HepG2 (cell line): Measurements from ENCODE around the gene CCN6. TPM values are rescaled to one million over a fixed set of nuclear protein-coding genes. Genes with fewer than 3 reads are reported as not detected.

ENCODE experiments used
- ASH2L ChIP-seq: fragments of 300-600, 200-600 bp; sonication (generic); IDR thresholded peaks from 2 replicates; pipeline ENCODE4 v1.7.0; 2017; ENCODE audit warnings: low read depth, mild to moderate bottlenecking, moderate library complexity, mixed read lengths, low read length; ENCODE audit not compliant: insufficient read length
- ATF1 ChIP-seq: IDR thresholded peaks from 2 replicates; pipeline ENCODE4 v1.6.1; 2016; ENCODE audit warnings: mild to moderate bottlenecking, control low read depth
- CBFB ChIP-seq: sonication (generic); formaldehyde crosslinking; IDR thresholded peaks from 2 replicates; pipeline ENCODE4 v1.4.0; 2020; ENCODE audit warnings: missing genetic modification reagents
- ELF4 ChIP-seq: sonication (generic); formaldehyde crosslinking; IDR thresholded peaks from 2 replicates; pipeline ENCODE4 v1.5.0; 2020; ENCODE audit warnings: missing genetic modification reagents, mild to moderate bottlenecking, moderate library complexity, borderline replicate concordance
- EZH2 ChIP-seq: conservative IDR thresholded peaks from 2 replicates; pipeline ENCODE4 v1.6.1; 2012; ENCODE audit warnings: mild to moderate bottlenecking, low read depth, low read length, moderate library complexity
- GFI1 ChIP-seq: sonication (generic); formaldehyde crosslinking; IDR thresholded peaks from 2 replicates; pipeline ENCODE4 v1.5.0; 2020; ENCODE audit warnings: missing genetic modification reagents, mild to moderate bottlenecking, borderline replicate concordance
- GPN1 ChIP-seq: sonication (generic); formaldehyde crosslinking; IDR thresholded peaks from 2 replicates; pipeline ENCODE4 v1.5.1; 2020; ENCODE audit warnings: missing genetic modification reagents, borderline replicate concordance
- JUN ChIP-seq: sonication (generic); formaldehyde crosslinking; IDR thresholded peaks from 2 replicates; pipeline ENCODE4 v1.4.0; 2020; ENCODE audit warnings: mild to moderate bottlenecking, missing genetic modification reagents
- PLRG1 ChIP-seq: fragments of 450-650 bp; conservative IDR thresholded peaks from 2 replicates; pipeline ENCODE4 v1.6.1; 2016
- SALL2 ChIP-seq: sonication (generic); formaldehyde crosslinking; IDR thresholded peaks from 2 replicates; pipeline ENCODE4 v1.8.1; 2023; ENCODE audit warnings: mild to moderate bottlenecking, missing genetic modification reagents, inconsistent platforms
- SRSF4 ChIP-seq: fragments of 200-400 bp; formaldehyde crosslinking; IDR thresholded peaks from one replicate; pipeline ENCODE4 v1.6.1; 2018; ENCODE audit warnings: mild to moderate bottlenecking, low read depth, low read length, moderate library complexity; ENCODE audit not compliant: poor library complexity, severe bottlenecking
- TP53 ChIP-seq: sonication (generic); formaldehyde crosslinking; conservative IDR thresholded peaks from 2 replicates; pipeline ENCODE4 v1.4.0; 2020; ENCODE audit warnings: missing genetic modification reagents
- ZNF251 ChIP-seq: sonication (generic); formaldehyde crosslinking; IDR thresholded peaks from 2 replicates; pipeline ENCODE4 v1.9.0; 2021; ENCODE audit warnings: mild to moderate bottlenecking, missing genetic modification reagents
- ZNF431 ChIP-seq: sonication (generic); formaldehyde crosslinking; IDR thresholded peaks from 2 replicates; pipeline ENCODE4 v1.9.0; 2022; ENCODE audit warnings: missing genetic modification reagents, low read depth, mild to moderate bottlenecking, borderline replicate concordance
- ZNF546 ChIP-seq: sonication (generic); formaldehyde crosslinking; conservative IDR thresholded peaks from 2 replicates; pipeline ENCODE4 v1.8.1; 2023; ENCODE audit warnings: mild to moderate bottlenecking, missing genetic modification reagents
- ZNF563 ChIP-seq: sonication (generic); formaldehyde crosslinking; IDR thresholded peaks from 2 replicates; pipeline ENCODE4 v1.8.0; 2022; ENCODE audit warnings: mild to moderate bottlenecking, moderate library complexity, missing genetic modification reagents
- ZNF879 ChIP-seq: sonication (generic); formaldehyde crosslinking; IDR thresholded peaks from 2 replicates; pipeline ENCODE4 v1.8.1; 2023; ENCODE audit warnings: missing genetic modification reagents
- polyA plus RNA-seq, 8 experiments: library from polyadenylated mRNA; depleted of rRNA in 3 of 8; stranded (reverse) in 7 of 8; unstranded in 1 of 8; fragments of >200 nt; fragmentation: Illumina TruSeq in 4 of 8; extraction: Trizol in 4 of 8; gene quantifications; 2 replicates each; pipeline versions ENCODE4 v1.2.1 to v1.2.3, GENCODE V29; 2011 to 2016; ENCODE audit warnings: low read depth in 4 of 8, missing spikeins in 1 of 8, mixed read lengths in 1 of 8; ENCODE audit not compliant: insufficient read depth in 1 of 8
- total RNA-seq, 5 experiments: library from RNA; depleted of rRNA; stranded (reverse); fragments of >200 nt; fragmentation: Illumina TruSeq; extraction: Trizol; gene quantifications; 2 replicates each; pipeline ENCODE4 v1.2.3, GENCODE V29; 2016; ENCODE audit warnings: low read depth in 1 of 5
- TF ChIP-seq, protein P1 (sequence below): sonication (generic); formaldehyde crosslinking; IDR thresholded peaks from 2 replicates; pipeline ENCODE4 v1.5.0; 2020; ENCODE audit warnings: missing genetic modification reagents, mild to moderate bottlenecking, borderline replicate concordance
- TF ChIP-seq, protein P2 (sequence below): sonication (generic); formaldehyde crosslinking; IDR thresholded peaks from 2 replicates; pipeline ENCODE4 v1.8.1; 2023; ENCODE audit warnings: mild to moderate bottlenecking, moderate library complexity, missing genetic modification reagents
- TF ChIP-seq, protein P3 (sequence below), 2 experiments: sonication (generic) in 1 of 2; formaldehyde crosslinking in 1 of 2; IDR thresholded peaks; 2 replicates each; pipeline versions ENCODE4 v1.5.1 to v1.6.1; 2011 to 2020; ENCODE audit warnings: borderline replicate concordance in 1 of 2, low read depth in 1 of 2, low read length in 1 of 2, mild to moderate bottlenecking in 1 of 2, missing genetic modification reagents in 1 of 2, moderate library complexity in 1 of 2
- TF ChIP-seq, protein P4 (sequence below): IDR thresholded peaks from 2 replicates; pipeline ENCODE4 v1.6.1; 2016; ENCODE audit warnings: missing genetic modification reagents, missing compliant biosample characterization
- TF ChIP-seq, protein P5 (sequence below): sonication (generic); formaldehyde crosslinking; IDR thresholded peaks from 2 replicates; pipeline ENCODE4 v1.5.0; 2020; ENCODE audit warnings: mild to moderate bottlenecking, missing genetic modification reagents, moderate library complexity

CCN6 gene
- total and polyA plus RNA-seq, 2 of the 13 experiments (the other 11 are each of a cell fraction or from before 2014, with no cell fraction given) = not detected

DNA sequence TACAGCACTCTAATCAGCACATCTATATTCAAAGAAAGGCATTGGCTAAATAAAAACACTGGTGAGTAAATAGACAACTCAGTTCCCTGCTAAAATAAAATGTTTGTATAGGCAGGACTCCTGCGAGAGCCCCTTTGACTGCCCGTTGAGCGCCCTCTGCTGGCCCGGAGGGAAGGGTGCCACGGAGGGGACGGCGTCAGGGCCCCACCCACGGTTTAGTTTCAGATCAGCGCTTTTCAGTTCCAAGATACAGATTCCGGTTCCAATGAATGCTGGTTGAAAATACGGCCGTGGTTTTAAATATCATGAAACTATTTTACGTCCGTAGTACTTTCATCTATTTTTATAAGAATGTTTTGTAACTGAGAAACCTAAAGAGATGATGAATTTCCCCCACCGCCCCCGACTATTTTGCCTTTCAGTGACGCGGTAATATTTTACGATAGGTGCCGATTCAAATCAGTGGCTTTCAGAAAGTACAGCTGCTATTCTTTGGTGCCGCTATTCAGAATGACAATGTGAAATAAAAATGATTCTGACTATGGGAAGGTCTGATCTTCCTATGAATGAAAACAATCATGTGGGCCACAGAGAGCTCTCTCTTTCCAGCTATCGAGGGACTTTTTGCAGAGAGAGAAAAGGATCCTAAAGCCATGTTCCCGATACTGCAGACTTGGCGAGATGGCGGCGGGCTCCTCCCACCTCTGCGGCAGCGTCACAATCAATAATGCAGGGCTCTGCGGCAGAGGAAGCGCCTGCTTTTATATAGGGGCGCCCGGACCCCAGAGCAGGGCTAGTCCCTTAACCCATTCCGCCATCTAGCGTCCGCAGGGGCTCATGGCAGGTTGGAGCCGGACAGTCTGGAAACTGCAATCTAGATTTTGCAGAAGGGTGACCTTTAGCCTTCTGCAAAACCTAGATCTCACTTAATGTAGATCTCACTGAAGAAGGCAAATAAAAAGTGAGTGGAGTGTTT is 10.6 kb upstream of the CCN6 start (continued):
- TF ChIP-seq PLRG1 = no peak
- no peak for TF ChIP-seq JUN
- TF ChIP-seq, protein P1, sequence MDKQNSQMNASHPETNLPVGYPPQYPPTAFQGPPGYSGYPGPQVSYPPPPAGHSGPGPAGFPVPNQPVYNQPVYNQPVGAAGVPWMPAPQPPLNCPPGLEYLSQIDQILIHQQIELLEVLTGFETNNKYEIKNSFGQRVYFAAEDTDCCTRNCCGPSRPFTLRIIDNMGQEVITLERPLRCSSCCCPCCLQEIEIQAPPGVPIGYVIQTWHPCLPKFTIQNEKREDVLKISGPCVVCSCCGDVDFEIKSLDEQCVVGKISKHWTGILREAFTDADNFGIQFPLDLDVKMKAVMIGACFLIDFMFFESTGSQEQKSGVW (CRISPR knock-in tag) = no peak
- TF ChIP-seq, protein P2, sequence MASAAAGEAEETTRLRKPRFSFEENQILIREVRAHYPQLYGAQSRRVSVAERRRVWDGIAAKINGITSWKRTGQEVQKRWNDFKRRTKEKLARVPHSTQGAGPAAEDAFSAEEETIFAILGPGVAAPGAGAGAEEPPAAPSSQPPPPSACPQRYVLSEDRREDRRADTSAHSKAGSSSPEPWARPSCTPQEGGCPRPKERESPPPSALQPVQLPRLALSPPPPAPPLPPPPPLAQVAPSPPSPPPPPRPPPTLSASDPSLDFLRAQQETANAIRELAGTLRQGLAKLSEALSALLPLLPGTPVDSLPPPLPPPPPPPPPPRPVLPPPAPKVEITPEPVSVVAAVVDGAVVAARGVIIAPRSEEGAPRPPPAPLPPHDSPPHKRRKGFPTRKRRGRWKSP (CRISPR knock-in tag) = no peak; the same call in 1 of the 2 replicates
- no peak for TF ChIP-seq ZNF563 (CRISPR knock-in tag)
- TF ChIP-seq, protein P3, sequence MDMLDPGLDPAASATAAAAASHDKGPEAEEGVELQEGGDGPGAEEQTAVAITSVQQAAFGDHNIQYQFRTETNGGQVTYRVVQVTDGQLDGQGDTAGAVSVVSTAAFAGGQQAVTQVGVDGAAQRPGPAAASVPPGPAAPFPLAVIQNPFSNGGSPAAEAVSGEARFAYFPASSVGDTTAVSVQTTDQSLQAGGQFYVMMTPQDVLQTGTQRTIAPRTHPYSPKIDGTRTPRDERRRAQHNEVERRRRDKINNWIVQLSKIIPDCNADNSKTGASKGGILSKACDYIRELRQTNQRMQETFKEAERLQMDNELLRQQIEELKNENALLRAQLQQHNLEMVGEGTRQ (IDR thresholded peaks at IDR 0.05; ENCODE audit: low read depth, low read length) = no peak
- TF ChIP-seq, protein P3 (CRISPR knock-in tag; IDR thresholded peaks at IDR 0.05; ENCODE audit: borderline replicate concordance) = no peak
- TF ChIP-seq ASH2L = peak; percentile 73
- TF ChIP-seq ELF4 (CRISPR knock-in tag) = no peak; the same call in 1 of the 2 replicates
- peak; percentile 55 for TF ChIP-seq ATF1 (CRISPR knock-in tag)
- TF ChIP-seq CBFB (CRISPR knock-in tag) = no peak
- no peak for TF ChIP-seq ZNF879 (CRISPR knock-in tag)
- TF ChIP-seq, protein P4, sequence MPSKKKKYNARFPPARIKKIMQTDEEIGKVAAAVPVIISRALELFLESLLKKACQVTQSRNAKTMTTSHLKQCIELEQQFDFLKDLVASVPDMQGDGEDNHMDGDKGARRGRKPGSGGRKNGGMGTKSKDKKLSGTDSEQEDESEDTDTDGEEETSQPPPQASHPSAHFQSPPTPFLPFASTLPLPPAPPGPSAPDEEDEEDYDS (CRISPR knock-in tag) = no peak
- no peak for TF ChIP-seq ZNF546
- TF ChIP-seq SALL2 = no peak
- TF ChIP-seq ZNF251 (CRISPR knock-in tag) = no peak
- no peak for TF ChIP-seq TP53 (CRISPR knock-in tag)
- no peak for TF ChIP-seq SRSF4
- TF ChIP-seq, protein P5, sequence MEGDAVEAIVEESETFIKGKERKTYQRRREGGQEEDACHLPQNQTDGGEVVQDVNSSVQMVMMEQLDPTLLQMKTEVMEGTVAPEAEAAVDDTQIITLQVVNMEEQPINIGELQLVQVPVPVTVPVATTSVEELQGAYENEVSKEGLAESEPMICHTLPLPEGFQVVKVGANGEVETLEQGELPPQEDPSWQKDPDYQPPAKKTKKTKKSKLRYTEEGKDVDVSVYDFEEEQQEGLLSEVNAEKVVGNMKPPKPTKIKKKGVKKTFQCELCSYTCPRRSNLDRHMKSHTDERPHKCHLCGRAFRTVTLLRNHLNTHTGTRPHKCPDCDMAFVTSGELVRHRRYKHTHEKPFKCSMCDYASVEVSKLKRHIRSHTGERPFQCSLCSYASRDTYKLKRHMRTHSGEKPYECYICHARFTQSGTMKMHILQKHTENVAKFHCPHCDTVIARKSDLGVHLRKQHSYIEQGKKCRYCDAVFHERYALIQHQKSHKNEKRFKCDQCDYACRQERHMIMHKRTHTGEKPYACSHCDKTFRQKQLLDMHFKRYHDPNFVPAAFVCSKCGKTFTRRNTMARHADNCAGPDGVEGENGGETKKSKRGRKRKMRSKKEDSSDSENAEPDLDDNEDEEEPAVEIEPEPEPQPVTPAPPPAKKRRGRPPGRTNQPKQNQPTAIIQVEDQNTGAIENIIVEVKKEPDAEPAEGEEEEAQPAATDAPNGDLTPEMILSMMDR = peak; percentile 96
- TF ChIP-seq GFI1 (CRISPR knock-in tag) = 0 out of 2 replicates have a peak, but pooled peaks have one; percentile 54
- TF ChIP-seq ZNF431 (CRISPR knock-in tag) = no peak
- TF ChIP-seq GPN1 (CRISPR knock-in tag) = no peak
- no peak for TF ChIP-seq EZH2
